Sigmoid colon (tissue), 4 donors: ENCODE measurements around the gene RAMAC.

Experiments
- EP300 ChIP-seq, 4 donors: sonication (generic); formaldehyde crosslinking; IDR thresholded peaks; one replicate each; pipeline ENCODE4 v1.6.1; 2017; ENCODE audit warnings: antibody characterized with exemption in 4 of 4
- POLR2A ChIP-seq, 2 donors: fragments of 450-650 bp; IDR thresholded peaks; one replicate each; pipeline ENCODE4 v1.6.1; 2016; ENCODE audit warnings: antibody characterized with exemption in 2 of 2, mild to moderate bottlenecking in 2 of 2, moderate library complexity in 2 of 2
- TF ChIP-seq, protein P1 (sequence below), 4 experiments: fragments of 450-650 bp in 3 of 4; fragments of 200-600 bp in 1 of 4; IDR thresholded peaks; one replicate each; pipeline ENCODE4 v1.5.1; 2016 to 2019; ENCODE audit warnings: antibody characterized with exemption in 4 of 4, mild to moderate bottlenecking in 3 of 4, moderate library complexity in 2 of 4

DNA sequence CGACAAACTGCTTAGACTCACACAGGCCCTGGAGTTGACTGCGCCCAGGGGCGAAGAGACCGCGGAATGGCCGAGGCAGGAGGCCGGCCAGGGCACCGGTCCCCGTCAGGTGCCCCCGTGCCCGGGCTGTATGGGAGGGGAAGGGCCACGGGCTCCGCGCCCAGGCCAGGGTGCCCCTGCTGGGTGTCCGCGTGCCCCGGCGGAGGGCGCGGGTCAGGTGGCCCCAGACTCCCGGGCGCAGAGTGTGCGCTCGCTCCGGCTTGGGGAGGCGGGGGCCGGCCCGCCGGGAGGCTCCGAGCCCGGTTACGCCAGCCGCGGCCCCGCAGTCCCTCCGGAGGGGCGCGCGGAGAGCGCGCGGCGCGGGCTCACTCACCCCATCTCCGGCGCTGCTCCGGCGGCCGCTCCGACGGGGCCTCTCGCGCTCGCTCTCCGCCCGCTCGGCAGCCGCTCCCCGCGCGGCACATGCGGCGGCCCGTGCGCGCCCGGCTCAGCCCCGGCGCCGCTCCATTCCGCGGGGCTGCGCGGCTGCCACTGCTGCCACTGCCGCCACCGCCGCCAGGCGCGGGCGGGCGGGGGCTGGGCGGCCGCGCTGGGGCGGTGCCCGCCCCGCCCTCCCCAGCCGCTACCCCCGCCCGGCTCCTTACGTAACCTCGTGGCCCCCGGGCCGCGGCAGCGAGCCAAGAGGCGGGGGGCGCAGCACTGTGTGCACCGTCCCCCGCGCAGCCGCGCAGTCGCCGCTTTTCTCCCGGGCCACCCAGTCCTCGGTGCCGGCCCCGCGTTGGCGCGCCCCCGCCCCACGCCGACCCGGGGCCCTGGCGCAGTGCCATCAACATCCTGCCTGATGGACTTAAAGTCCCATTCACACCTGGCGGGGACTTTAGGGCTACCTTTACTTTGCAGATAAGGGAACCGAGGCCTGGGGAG is 33.6 kb upstream of the RAMAC start, which contains the start of gene HOMER2:
- TF ChIP-seq EP300 (IDR thresholded peaks at IDR 0.05) = no peak
- TF ChIP-seq, protein P1, sequence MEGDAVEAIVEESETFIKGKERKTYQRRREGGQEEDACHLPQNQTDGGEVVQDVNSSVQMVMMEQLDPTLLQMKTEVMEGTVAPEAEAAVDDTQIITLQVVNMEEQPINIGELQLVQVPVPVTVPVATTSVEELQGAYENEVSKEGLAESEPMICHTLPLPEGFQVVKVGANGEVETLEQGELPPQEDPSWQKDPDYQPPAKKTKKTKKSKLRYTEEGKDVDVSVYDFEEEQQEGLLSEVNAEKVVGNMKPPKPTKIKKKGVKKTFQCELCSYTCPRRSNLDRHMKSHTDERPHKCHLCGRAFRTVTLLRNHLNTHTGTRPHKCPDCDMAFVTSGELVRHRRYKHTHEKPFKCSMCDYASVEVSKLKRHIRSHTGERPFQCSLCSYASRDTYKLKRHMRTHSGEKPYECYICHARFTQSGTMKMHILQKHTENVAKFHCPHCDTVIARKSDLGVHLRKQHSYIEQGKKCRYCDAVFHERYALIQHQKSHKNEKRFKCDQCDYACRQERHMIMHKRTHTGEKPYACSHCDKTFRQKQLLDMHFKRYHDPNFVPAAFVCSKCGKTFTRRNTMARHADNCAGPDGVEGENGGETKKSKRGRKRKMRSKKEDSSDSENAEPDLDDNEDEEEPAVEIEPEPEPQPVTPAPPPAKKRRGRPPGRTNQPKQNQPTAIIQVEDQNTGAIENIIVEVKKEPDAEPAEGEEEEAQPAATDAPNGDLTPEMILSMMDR (IDR thresholded peaks at IDR 0.05) = no peak
- no peak for TF ChIP-seq POLR2A (IDR thresholded peaks at IDR 0.05)
